CD4-positive, alpha-beta T cell treated with Interleukin-15 for 1 hour (primary cell): Measurements from ENCODE around the gene ZNF692.
"Not testable (repeated sequence)": the region's sequence is repeated elsewhere in the genome, so short reads cannot be mapped to it uniquely, and the experiment has no call there.

Experiments
- DNase-seq: peaks from one replicate; pipeline ENCODE4 v3.0.0-alpha.2; 2020

The ZNF692 gene, protein sequence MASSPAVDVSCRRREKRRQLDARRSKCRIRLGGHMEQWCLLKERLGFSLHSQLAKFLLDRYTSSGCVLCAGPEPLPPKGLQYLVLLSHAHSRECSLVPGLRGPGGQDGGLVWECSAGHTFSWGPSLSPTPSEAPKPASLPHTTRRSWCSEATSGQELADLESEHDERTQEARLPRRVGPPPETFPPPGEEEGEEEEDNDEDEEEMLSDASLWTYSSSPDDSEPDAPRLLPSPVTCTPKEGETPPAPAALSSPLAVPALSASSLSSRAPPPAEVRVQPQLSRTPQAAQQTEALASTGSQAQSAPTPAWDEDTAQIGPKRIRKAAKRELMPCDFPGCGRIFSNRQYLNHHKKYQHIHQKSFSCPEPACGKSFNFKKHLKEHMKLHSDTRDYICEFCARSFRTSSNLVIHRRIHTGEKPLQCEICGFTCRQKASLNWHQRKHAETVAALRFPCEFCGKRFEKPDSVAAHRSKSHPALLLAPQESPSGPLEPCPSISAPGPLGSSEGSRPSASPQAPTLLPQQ

DNA sequence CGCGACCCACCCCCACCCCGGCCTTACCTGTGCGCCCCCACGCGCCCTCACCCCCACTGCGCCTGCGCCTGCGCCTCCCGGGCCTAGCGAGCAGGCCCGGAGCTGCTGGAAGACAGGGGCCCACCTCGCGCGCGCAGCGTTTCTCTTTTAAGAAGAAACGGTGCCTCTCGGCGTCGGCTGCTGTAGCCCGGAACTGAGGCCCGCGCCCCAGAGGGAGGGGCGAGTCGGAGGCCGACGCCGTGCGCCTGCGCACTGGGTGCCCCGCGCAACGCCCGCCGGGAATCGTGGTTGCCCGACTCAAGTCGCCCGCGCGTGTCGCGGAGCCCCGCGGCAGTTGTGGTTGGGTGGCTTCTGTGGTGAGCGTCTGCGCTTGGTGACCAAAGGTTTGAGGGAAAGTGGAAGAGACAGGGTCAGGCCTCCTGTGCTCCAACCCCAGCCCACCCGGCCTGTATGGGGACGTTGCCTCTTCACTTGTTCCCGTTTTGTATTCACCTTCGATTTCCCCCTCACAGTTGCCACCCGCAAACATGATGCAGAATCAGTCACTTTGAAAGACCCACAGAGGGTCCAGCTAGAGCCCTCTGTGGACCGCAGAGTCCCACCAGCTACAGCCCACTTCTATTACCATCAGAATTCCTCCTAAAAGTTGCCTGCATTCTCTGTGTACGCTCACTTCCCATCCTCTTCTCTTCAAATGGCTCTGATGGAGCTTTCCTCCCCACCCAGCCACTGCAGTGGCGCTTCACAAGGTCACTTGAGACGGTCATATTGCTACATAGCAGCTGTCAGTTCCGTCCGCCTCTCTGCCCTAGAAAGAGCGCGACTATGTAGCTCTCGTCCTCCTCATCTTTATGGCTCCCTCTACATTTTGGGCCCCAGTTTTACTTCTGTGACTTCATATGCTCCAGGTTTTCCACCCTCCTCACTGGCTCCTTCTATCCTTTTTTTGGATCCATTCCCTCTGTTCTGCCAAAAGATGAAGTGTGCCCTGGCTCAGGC is at the start of gene ZNF692:
ZNF692 (minus strand) TSS at position 195 of the 999 bp plus-strand sequence. CDS start 776 bp downstream, outside the sequence.
- peak; percentile 99 for DNase-seq

DNA sequence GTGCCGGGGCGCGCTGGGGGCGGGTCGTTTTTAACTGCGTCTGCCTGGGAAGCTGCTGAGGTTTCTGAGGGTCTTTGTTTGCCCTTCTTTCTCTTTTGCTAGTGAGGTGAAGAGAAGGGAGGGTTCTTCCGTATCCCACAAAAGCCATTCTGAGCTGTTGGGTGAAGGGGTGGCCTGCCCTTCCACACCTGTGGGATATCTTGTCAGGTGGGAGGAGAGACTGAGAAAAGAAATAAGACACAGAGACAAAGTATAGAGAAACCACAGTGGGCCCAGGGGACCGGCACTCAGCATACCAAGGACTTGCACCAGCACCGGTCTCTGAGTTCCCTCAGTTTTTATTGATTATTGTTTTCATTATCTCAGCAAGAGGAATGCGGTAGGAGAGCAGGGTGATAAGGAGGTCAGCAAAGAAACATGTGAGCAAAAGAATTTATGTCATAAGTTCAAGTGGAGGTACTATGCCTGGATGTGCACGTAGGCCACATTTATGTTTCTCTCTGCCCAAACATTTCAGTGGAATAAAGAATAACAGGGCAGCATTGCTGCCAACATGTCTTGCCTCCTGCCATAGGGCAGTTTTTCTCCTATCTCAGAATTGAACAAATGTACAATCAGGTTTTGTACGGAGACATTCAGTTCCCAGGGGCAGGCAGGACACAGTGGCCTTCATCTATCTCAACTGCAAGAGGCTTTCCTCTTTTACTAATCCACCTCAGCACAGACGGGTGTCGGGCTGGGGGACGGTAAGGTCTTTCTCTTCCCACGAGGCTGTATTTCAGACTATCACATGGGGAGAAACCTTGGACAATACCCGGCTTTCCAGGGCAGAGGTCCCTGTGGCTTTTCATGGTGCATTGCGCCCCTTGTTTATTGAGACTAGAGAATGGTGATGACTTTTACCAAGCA is 48.1 kb upstream of the ZNF692 start:
- no peak for DNase-seq

DNA sequence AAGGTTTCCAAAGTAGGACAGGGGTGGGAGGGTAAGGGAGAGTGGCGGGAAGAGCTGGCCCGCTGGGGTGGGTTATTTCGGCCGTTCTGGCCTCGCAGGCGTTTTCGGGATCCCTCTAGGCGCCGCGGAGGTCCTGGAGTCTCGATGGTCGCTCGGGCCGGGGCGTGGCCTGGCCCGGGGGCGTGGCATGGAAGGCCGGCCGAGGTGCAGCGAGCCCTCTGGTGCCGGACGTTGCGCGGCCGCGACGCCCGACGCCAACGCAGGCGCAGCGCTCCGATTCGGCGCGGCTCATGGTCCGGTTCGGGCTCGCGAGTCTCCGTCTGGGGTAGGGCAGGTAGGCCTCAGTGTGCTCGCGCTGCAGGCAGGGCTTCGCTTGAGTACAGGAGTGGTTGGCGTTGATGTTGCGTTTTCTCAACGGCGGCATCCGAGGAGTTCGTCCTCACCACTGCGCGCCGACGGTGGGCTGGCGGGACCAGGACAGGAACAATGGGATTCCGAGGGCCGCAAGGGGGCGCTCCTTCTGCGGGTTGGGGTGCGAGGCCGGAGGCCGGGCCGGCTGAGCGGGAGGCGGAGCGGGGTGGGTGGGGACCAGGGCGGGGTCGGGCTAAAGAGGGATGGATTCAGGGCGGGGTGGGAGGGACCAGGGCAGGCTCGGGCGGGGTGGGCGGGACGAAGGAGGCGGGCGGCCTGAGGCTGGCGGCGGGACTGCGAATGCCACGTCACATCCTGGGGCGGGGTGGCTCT is 47.3 kb upstream of the ZNF692 start, which contains the start of gene PGBD2:
PGBD2 (plus strand) TSS at position 227 of the 744 bp plus-strand sequence. CDS start 7,628 bp downstream, outside the sequence.
- DNase-seq = peak; percentile 93

DNA sequence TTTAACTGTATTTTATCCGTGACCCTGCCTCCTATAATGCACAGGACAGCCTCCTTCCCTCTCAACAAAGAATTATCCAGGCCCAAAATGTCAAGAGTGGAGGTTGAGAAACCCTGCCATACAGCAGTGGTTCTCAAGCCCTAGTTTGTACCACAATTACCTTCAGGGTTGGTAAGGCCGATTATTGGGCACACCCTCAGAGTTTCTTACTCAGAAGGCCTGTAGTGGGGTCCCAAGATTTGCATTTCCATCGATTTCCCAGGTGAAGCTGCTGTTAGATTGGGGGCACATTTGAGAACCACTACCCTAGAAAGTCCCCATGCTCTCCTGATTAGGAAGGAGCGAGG is 46.8 kb upstream of the ZNF692 start:
- no peak for DNase-seq

DNA sequence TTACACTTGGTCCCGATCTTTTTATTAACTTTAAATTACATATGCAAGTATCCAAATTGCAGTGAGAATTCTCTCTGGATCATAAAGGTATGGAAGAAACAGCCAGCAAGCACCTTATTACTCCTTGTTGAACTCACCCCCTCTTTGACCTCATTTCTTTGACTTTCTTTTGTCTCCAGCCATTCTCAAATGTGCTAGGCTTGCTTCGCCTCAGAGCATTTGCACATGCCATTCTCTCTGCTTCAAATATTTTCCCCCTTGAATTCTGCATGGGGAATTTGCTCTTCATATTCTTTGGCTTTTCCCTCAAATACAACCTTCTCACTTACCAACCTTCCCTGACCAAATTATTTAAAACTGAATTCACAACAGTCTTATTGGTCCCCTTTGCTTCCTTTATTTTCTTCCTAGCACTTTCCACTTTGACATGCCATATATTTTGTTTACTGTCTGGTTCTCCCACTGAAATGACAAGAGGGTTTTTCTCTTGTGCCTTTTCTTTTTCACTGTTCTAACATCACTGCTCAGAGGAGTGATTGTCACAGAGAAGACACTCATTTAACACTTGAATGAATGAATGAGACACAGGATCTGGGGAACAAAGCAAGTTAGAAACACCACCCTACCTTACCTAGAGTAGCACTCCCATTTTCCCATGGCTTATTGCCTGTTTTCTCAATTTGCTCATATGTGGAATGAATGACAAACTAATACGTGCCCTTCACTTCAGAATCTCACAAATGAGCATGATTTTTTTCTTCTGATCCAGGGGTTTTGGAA is 45.7 kb upstream of the ZNF692 start:
- no peak for DNase-seq

DNA sequence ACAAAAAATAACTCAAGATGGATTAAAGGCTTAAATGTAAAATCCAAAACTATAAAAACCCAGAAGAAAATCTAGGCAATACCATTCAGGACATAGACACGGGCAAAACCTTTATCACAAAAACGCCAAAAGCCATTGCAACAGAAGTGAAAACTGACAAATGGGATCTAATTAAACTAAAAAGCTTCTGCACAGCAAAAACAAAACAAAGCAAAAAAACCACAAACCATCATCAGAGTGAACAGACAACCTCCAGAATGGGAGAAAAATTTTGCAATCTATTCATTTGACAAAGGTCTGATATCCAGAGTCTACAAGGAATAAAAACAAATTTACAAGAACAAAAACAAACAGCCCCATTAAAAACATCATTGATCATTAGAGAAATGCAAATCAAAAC is 42.7 kb upstream of the ZNF692 start:
- no peak for DNase-seq

DNA sequence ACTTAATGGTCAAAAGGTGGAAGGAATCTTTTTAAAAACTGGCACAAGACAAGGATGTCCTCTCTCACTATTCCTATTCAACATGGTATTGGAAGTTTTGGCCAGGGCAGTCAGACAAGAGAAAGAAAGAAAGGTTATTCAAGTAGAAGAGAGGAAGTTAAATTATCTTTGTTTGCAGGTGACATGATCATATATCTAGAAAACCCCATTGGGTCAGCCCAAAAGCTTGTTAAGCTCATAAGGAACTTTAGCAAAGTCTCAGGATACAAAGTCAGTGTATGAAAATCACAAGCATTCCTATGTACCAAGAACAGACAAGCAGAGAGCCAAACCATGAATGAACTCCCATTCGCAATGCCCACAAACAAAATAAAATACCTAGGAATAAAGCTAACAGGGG is 41.8 kb upstream of the ZNF692 start:
- DNase-seq = no peak

DNA sequence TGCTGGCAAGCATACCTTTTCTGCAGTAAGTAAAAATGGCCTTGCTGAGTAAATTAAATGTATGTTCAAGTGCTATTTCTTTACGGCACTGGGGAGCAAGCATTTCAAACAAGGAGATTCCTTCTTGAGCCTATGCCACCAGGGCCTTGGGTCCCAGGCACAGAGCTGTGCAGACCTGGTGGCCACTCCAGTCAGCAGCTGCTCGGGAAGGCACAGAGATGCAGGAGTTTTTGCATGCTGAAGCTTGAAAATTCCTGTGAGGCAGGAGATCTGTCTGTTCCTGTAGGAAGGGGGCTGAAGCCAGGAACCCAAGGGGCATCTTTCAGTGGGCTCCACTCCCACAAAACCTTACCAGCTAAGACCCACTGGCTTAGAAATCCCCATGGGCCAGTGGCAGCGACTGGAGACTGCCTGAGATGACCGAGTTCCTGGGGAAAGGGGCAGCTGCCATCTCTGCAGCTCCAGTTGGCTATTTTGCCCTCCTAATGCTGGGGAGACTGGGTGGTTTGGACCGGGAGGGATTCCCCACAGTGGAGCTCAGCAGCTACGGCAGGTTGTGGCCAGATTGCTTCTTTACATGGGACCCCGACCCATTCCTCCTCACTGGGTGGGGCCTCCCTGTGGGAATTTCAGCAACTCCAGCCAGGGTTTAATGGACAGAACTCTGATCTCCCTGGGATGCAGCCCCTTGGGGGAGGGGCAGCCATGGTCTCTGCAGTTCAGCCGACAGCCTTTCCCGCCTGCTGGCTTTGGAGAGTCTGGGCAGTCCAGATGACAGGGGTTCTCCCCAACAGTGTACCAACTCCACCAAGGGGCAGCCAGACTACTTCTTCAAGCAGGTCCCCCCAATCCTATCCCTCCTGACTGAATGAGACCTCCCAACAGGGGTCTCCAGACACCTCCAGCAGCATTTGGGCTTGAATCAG is 38.8 kb upstream of the ZNF692 start:
- DNase-seq = no peak

DNA sequence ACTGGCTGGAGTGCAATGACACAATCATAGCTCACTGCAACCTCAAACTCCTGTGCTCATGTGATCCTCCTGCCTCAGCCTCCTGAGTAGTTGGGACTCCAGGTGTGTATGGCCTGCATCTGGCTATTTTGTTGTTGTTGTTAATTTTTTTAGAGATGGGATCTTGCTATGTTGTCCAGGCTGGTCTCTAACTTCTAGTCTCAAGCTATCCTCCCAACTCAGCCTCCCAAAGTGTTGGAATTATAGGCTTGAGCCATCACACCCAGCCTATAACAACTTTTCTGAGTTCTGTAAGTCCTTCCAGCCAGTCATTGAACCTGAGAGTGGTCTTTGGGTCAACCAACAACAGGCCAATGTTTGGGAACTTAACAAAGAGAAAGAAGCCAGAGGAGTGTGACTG is 36.0 kb upstream of the ZNF692 start:
- no peak for DNase-seq

DNA sequence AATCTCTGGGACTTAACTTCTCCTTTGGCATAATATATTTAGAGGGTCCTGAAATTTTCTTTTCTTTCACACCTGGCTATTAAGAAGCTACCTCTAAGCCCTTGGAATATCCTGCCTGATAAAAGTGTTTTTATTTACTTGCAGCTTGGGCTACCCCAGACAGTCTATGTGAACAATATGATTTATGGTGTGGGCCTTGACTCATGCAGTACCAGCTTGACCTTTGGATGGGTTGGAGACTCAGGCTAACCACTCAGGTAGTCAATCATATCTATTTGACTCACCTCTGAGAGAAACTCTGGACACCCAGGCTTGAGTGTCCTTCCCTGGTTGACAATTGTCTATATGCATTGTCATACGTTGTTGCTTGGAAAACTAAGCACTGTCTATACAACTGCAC is 33.7 kb upstream of the ZNF692 start:
- DNase-seq = no peak

DNA sequence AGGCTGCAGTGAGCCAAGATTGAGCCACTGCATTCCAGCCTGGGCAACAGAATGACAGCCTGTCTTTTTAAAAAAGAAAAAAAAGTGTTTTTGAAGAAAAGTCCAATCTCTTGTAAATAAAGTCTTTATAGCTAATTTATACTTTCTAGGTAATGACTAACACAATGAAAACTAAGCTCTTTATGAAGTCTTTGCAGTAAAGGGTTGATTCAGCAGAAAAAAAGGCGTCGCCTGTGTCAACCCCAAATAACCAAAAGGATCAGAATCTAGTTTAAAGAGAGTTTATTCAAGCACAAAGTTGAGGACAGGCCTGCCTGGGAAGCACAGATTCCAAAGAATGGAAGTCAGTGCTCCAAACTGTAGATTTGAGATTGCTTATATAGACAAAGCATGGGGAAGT is 32.9 kb upstream of the ZNF692 start:
- no peak for DNase-seq

DNA sequence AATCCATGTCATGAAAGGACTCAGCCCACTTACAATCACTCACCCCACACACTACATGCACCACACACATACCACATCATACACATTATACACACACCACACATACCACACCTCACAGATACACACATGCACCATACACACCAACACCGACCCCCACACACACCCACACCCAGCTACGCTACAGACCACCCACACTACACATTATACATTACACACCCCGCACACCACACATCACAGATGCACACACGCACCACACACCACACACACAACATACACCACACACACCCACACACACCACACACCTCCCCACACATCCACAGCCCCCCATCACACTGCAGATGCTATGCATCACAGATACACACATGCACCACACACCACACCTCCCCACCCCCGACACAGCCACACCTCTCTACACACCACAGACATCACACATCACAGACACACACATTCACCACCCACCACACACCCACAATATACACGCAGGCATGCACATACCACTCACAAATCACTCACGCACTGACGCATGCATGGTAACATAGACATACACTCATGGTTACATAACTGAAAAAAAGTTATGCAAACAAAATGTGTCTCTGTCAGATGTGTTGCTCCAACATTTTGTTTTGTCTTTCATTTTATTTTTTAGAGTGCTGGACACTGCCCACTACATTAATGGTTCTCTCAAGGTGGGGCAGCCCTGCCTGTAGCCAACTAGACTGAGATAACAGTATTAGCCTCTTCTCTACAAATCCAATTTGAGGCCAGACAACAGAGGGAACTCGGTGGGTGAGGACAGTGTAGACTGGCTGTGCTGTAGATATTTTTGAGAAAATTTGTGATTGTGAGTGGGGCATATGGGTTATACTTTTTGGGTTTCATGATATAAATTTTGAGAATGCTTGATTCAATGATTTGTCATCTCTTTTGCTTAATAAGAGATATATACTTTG is 31.9 kb upstream of the ZNF692 start:
- no peak for DNase-seq

DNA sequence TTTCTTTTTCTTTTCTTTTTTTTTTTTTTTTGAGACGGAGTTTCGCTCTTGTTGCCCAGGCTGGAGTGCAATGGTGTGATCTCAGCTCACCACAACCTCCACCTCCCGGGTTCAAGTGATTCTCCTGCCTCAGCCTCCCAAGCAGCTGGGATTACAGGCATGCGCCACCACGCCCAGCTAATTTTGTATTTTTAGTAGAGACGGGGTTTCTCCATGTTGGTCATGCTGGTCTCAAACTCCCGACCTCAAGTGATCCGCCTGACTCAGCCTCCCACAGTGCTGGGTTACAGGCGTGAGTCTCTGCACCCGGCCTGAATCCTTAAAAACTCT is 31.0 kb upstream of the ZNF692 start:
- not testable (repeated sequence) for DNase-seq

DNA sequence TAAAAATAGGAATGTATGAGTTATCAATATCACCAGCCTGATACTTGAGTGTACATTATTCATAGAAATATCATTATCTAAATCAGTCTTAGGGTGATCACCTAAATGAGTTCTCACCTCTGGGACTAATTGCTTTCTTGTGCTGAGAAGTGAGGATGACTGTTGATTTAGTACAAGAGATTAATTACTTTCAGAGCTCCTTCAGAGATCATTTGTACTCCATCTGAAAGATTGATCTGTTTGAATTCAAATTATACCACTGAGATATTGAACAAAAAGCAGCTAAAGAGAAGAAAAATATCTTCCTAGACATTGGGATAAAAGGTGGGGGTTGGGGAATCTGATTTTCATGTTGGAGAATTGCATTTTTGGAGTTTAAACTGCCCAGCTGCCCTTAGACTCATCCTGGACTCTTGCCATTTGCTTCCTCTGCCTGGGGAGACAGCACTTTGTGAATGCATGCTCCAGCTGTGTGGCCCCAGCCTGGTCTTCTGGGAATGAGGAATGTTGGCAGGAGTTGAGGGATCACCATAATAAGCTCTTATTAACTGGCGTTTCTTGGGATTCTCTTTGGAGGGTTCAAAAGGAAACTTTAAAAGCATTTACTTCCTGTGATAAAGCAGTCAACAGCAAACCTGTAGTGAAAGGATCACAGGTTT is 27.5 kb upstream of the ZNF692 start:
- DNase-seq = no peak

DNA sequence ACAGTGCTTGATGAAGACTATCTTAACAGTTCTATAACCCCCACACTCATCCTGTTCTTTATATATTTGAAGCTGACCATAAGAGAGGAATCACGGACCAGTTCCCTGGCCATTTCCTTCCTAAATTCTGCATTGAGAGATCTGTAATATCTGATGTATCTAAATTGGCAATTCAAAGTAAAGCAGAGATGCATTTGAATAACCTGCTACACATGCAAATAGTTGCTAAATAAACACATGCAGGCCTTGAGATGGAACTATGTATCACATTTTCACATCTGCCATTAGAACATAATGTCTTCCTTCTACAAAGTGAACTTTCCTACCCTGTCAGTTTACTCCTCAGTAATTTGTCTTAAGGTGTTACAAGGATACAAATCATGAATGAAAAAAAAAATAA is 26.8 kb upstream of the ZNF692 start:
- DNase-seq = no peak

DNA sequence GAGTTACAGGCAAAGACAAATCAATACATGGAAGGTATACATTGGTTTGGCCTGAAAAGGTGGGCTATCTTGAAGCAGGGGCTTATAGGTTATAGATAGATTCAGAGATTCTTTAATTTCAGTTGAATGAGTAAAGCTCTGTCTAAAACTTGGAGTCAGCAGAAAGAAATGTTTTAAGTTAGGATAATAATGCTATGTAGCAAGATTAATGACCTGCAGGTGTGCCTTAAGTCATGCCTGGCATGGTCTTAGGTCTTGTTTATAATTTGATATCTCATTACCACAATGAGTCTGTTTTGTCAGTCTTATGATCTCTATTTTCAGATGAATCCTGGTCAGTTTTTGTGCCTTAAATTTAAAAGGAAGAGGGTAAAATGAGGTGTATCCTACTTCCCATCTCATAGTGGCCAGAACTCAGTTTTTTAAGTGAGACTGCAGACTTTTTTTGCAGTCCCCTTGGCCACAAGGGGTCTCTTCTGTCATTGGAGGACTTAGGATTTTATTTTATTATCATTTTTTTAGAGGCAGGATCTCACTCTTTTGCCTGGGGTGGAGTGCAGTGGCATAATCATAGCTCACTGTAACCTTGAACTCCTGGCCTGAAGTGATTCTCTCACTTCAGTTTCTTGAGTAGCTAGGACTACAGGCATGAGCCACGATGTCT is 25.9 kb upstream of the ZNF692 start:
- DNase-seq = no peak

DNA sequence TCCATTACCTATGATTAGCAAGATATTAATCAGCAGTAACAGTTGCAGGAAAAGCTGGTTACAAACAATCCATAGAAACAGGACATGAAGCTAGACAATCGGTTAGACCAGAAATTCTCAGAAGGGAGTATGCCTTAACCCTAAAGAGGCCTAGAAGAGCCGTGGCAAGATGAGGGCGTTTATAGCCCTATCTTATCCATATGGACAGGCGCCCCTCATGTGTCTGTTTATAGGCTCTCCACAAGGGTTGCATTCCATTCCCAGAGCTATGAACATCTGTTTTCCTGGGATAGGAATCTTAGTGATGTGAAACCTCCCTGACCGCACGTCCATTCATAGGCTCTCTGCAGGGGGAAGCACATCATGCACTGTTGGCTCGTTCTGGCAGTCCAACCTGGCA is 23.5 kb upstream of the ZNF692 start:
- DNase-seq = not testable (repeated sequence)
